ENCODE measurements around the gene XPC. TPM values are rescaled to one million over a fixed set of nuclear protein-coding genes. Genes with fewer than 3 reads are reported as not detected.

The XPC gene
- total RNA-seq, 1 donor: 52.1 TPM

DNA sequence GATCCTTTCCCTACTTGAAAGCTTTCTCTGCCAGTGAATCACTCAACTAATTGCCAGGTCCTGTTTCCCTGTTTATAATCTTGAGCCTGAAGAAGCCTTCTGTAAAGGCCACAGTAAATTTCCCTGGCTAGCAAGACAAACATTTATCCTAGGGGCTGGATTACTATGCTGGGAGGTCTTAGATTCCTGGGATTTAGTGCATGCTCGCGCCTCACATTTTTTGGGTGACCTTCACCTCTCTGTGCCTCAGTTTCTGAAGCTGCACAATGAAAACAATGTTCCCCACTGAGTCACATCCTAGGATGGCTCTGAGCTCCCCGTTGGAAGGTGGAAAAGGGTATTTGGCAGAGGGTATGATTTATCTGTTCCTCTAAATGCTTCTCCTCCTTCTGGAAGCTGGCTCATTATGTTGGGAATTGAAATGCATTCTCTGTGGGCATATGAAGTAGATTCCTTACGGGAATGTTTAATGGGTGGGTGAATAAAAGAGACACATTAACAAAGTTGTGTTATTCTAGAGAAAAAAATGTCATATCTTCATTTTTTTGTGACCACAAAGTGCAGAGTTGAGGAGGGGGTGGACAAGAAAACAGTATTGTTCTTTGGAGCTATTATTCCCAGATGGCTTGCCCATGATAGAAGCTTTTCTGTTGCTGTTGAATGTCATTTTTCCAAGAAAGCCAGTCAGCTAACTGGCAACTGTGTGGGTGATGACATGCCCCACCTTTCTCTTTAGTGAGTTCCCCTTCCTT, 32.6 kb upstream of the XPC start:
- H3K79me2 ChIP-seq (ENCODE audit: insufficient read depth, low read length): no peaks in the 10 kb centered on the region
- no peaks in the 10 kb centered on the region for H3K36me3 ChIP-seq (ENCODE audit: insufficient read depth, low read length)
- TF ChIP-seq, protein P1, sequence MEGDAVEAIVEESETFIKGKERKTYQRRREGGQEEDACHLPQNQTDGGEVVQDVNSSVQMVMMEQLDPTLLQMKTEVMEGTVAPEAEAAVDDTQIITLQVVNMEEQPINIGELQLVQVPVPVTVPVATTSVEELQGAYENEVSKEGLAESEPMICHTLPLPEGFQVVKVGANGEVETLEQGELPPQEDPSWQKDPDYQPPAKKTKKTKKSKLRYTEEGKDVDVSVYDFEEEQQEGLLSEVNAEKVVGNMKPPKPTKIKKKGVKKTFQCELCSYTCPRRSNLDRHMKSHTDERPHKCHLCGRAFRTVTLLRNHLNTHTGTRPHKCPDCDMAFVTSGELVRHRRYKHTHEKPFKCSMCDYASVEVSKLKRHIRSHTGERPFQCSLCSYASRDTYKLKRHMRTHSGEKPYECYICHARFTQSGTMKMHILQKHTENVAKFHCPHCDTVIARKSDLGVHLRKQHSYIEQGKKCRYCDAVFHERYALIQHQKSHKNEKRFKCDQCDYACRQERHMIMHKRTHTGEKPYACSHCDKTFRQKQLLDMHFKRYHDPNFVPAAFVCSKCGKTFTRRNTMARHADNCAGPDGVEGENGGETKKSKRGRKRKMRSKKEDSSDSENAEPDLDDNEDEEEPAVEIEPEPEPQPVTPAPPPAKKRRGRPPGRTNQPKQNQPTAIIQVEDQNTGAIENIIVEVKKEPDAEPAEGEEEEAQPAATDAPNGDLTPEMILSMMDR (IDR thresholded peaks at IDR 0.05; ENCODE audit: extremely low read depth, low read depth, low read length): no peak
- no peak overlapping the region for H3K4me3 ChIP-seq (ENCODE audit: insufficient read depth, low read length)
- H3K9me3 ChIP-seq (ENCODE audit: low read depth, low read length): no peaks in the 10 kb centered on the region
- H3K27me3 ChIP-seq (ENCODE audit: insufficient read depth, low read length): no peaks in the 10 kb centered on the region
- no peaks in the 10 kb centered on the region for H4K20me1 ChIP-seq (ENCODE audit: insufficient read depth, low read length)
- H3K4me2 ChIP-seq (ENCODE audit: insufficient read depth, low read length): peak overlapping the region; percentile 47
- H2AFZ ChIP-seq (ENCODE audit: low read length): no peak overlapping the region
- peak overlapping the region; percentile 83 for H3K27ac ChIP-seq (ENCODE audit: low read depth, low read length)
- peaks cover 47% of the 10 kb centered on the region for H3K4me1 ChIP-seq (ENCODE audit: insufficient read depth, low read length)
- DNase-seq (ENCODE audit: insufficient read length, low spot score, missing footprints): peak; percentile 84

DNA sequence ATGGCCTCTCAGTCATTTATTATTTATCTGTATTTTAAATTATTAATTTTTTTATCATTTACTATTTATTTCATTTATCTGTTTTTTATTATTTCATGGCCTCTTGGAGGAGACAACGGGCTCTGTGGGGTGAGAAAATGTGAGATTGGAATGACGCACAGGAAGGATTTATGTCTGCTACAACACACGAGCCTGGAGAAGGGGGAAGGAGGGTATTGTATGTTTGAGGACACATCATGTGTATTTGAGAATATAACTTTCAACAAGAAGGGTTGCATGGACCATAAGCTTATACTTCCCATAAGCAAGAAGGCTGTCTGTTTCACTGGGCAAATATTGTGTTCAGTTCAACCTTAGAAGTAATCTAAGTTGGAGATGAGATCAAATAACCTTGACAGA, 31.9 kb upstream of the XPC start:
- no peaks in the 10 kb centered on the region for H3K9me3 ChIP-seq (ENCODE audit: low read depth, low read length)
- no peak overlapping the region for H3K4me2 ChIP-seq (ENCODE audit: insufficient read depth, low read length)
- no peak overlapping the region for H3K4me3 ChIP-seq (ENCODE audit: insufficient read depth, low read length)
- TF ChIP-seq, protein P1 (IDR thresholded peaks at IDR 0.05; ENCODE audit: extremely low read depth, low read depth, low read length): no peak
- no peaks in the 10 kb centered on the region for H3K79me2 ChIP-seq (ENCODE audit: insufficient read depth, low read length)
- H3K36me3 ChIP-seq (ENCODE audit: insufficient read depth, low read length): no peaks in the 10 kb centered on the region
- H3K4me1 ChIP-seq (ENCODE audit: insufficient read depth, low read length): peaks cover 47% of the 10 kb centered on the region
- H3K27ac ChIP-seq (ENCODE audit: low read depth, low read length): peak overlapping the region; percentile 83
- no peaks in the 10 kb centered on the region for H3K27me3 ChIP-seq (ENCODE audit: insufficient read depth, low read length)
- no peak overlapping the region for H2AFZ ChIP-seq (ENCODE audit: low read length)
- H4K20me1 ChIP-seq (ENCODE audit: insufficient read depth, low read length): no peaks in the 10 kb centered on the region
- DNase-seq (ENCODE audit: insufficient read length, low spot score, missing footprints): no peak

DNA sequence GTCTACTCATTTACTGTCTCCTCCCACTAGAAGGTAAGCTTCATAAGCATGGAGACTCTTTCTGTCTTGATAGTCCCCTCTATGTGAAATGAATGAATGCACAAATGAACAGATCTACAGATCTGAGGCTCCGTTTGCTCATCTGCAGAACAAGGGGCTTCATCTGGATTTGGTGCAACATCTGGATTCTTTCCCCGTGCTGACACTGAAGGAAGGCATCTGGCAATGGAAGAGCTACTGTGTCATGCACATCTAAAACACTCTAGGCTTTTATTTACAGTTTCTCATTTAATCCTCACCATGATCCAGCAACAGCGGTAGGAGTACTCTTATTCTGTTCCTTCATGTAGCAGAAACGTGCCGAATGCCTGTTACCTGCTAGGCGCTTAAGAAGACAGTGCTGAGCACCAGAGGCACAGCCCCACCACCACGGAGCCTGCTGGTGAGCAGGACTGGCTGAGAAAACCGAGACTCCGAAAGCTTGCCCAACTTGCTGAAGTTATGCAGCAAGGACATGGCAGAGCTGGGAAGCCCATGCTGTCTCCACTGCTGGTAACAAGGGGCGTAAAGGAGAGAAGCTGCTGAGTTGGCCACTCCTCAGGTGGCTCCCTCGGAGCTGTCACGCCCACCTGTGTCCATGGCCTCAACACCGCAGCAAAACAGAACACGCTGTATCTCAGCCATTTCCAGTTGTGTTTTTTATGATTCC, 31.3 kb upstream of the XPC start:
- DNase-seq (ENCODE audit: insufficient read length, low spot score, missing footprints): no peak

More for the DNA sequence above, 31.3 kb upstream of the XPC start:
- no peaks in the 10 kb centered on the region for H3K27me3 ChIP-seq (ENCODE audit: insufficient read depth, low read length)
- no peaks in the 10 kb centered on the region for H3K36me3 ChIP-seq (ENCODE audit: insufficient read depth, low read length)
- no peak overlapping the region for H3K4me2 ChIP-seq (ENCODE audit: insufficient read depth, low read length)
- H3K4me3 ChIP-seq (ENCODE audit: insufficient read depth, low read length): no peak overlapping the region
- H2AFZ ChIP-seq (ENCODE audit: low read length): no peak overlapping the region
- TF ChIP-seq, protein P1 (IDR thresholded peaks at IDR 0.05; ENCODE audit: extremely low read depth, low read depth, low read length): no peak
- peaks cover 51% of the 10 kb centered on the region for H3K4me1 ChIP-seq (ENCODE audit: insufficient read depth, low read length)
- H3K79me2 ChIP-seq (ENCODE audit: insufficient read depth, low read length): no peaks in the 10 kb centered on the region
- H3K27ac ChIP-seq (ENCODE audit: low read depth, low read length): peak overlapping the region; percentile 83
- H3K9me3 ChIP-seq (ENCODE audit: low read depth, low read length): no peaks in the 10 kb centered on the region
- no peaks in the 10 kb centered on the region for H4K20me1 ChIP-seq (ENCODE audit: insufficient read depth, low read length)

Data from osteoblast (primary cell).